ENCODE measurements around the gene DST.

GRCh38 chr6:56689663-56690062 lies 47.0 kb upstream of the DST start:
- no peak for TF ChIP-seq CTCF (IDR thresholded peaks at IDR 0.05)
- TF ChIP-seq ZFX (IDR thresholded peaks at IDR 0.05; ENCODE audit: borderline replicate concordance) = no peak
